Mesenteric fat pad (tissue), 1 donor: ENCODE measurements around the gene ZNF182. TPM values are rescaled to one million over a fixed set of nuclear protein-coding genes. Genes with fewer than 3 reads are reported as not detected.

Source experiments
- total RNA-seq: library from RNA; stranded (reverse); fragmentation: NEBNext Ultra II Directional; extraction: Animal tissue kit (Norgen Biotek cat#: 25700); gene quantifications from one replicate; pipeline ENCODE4 v1.2.1, GENCODE V29; 2021
- donor health status: DM: yes; HTN: yes; CAD: no.

Gene ZNF182
- total RNA-seq, 1 donor from 2014 or later, result 3.6 TPM

Other genes with a start within 250 kb of the ZNF182 start
- 8.3 TPM for gene ZNF81, start 167.1 kb downstream of the ZNF182 start, total RNA-seq
- not detected for gene SPACA5, start 3.0 kb upstream of the ZNF182 start, total RNA-seq
- gene ZNF630, start 67.7 kb upstream of the ZNF182 start, total RNA-seq, result 0.96 TPM
- not detected for gene SPACA5B, start 126.6 kb upstream of the ZNF182 start, total RNA-seq
- not detected for gene SSX5, start 192.8 kb upstream of the ZNF182 start, total RNA-seq